Measurements from ENCODE around the gene VGLL2.

VGLL2 gene

DNA sequence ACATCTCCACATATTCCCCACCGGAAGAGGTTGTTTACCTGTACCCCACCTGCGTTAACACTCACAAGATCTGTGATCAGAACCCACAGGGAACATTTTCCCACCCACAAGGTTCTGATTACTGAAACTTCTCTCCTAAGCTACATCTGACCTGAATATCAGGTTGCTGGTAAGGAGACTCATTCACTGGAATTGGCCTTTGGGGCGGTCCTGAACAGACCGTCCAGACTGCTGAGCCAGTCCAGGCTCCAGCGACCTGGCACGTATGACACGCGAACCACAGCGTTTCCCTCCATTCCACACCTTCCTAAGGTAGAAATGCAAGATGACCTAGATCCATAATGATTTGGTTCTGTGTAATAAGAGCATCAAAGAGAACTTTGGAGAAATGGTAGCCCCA is 9.8 kb downstream of the VGLL2 start:
- DNase-seq (ENCODE audit: extremely low read depth, low read depth) = no peak

GRCh38 chr6:117275711-117276110 is 10.4 kb downstream of the VGLL2 start:
- no peak for DNase-seq (ENCODE audit: extremely low read depth, low read depth)
- TF ChIP-seq, protein P1, sequence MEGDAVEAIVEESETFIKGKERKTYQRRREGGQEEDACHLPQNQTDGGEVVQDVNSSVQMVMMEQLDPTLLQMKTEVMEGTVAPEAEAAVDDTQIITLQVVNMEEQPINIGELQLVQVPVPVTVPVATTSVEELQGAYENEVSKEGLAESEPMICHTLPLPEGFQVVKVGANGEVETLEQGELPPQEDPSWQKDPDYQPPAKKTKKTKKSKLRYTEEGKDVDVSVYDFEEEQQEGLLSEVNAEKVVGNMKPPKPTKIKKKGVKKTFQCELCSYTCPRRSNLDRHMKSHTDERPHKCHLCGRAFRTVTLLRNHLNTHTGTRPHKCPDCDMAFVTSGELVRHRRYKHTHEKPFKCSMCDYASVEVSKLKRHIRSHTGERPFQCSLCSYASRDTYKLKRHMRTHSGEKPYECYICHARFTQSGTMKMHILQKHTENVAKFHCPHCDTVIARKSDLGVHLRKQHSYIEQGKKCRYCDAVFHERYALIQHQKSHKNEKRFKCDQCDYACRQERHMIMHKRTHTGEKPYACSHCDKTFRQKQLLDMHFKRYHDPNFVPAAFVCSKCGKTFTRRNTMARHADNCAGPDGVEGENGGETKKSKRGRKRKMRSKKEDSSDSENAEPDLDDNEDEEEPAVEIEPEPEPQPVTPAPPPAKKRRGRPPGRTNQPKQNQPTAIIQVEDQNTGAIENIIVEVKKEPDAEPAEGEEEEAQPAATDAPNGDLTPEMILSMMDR (IDR thresholded peaks at IDR 0.05; ENCODE audit: low read depth, low read length) = no peak

More for the DNA sequence above, 9.8 kb downstream of the VGLL2 start:
- TF ChIP-seq, protein P1 (IDR thresholded peaks at IDR 0.05; ENCODE audit: low read depth, low read length) = no peak

GRCh38 chr6:117276778-117277316 is 11.5 kb downstream of the VGLL2 start:
- no peak for DNase-seq (ENCODE audit: extremely low read depth, low read depth)
- TF ChIP-seq, protein P1 (IDR thresholded peaks at IDR 0.05; ENCODE audit: low read depth, low read length) = no peak

GRCh38 chr6:117280922-117281321 is 15.6 kb downstream of the VGLL2 start:
- DNase-seq (ENCODE audit: extremely low read depth, low read depth) = no peak
- TF ChIP-seq, protein P1 (IDR thresholded peaks at IDR 0.05; ENCODE audit: low read depth, low read length) = no peak

GRCh38 chr6:117288083-117288715 is 22.8 kb downstream of the VGLL2 start:
- DNase-seq (ENCODE audit: extremely low read depth, low read depth) = no peak
- TF ChIP-seq, protein P1 (IDR thresholded peaks at IDR 0.05; ENCODE audit: low read depth, low read length) = no peak

GRCh38 chr6:117290173-117290846 is 25.0 kb downstream of the VGLL2 start:
- no peak for DNase-seq (ENCODE audit: extremely low read depth, low read depth)
- TF ChIP-seq, protein P1 (IDR thresholded peaks at IDR 0.05; ENCODE audit: low read depth, low read length) = no peak

DNA sequence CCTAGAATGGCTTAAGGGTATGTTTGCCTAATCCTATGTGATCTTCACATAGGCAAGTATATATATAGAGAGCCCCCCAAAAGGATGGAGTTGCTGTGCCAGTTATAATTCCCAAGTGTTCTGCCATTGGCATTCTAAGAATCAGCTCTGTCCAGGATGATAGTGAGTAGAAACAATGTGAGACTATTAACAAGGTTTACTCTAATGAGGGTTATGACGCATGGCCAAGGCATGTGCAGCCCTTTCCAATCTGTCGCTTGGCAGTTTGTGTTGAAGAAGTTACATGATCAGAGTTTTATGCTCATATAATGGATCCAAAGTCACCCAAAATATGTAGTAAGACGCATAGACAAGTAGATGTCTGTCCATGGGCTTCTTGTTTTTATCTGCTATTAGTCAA is 33.6 kb downstream of the VGLL2 start:
- TF ChIP-seq, protein P1 (IDR thresholded peaks at IDR 0.05; ENCODE audit: low read depth, low read length) = no peak
- no peak for DNase-seq (ENCODE audit: extremely low read depth, low read depth)

Measured in AG09319 (cell line).